Measurements from ENCODE around the gene ANTXR1.

Gene ANTXR1

GRCh38 chr2:69100220-69100723 is 87.3 kb downstream of the ANTXR1 start:
- DNase-seq, result no peak

DNA sequence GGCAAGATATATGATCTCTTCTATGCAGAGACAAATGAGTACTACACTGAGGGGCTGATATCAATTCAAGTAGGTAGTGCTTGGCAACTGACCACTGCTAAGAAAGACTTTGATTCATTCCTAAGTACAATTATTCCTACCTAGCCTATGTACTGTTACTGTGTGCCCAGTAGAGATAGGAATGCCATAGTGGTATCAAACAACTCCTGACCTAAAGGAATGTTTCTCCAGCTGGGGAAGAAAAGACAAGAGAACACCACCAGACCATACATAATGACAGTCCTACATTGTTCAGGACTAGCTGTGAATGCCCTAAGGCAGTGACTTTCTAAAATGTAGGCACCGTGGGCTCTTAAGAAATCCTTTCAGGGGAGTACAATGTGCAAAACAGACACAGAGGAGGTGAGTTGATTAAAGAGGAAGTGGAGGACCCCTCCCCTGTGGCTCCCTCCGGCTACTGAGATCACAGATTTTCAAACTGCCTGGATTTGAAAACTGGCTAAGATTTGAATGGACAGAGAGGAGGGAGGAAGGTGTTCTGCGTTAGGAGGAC is 89.1 kb downstream of the ANTXR1 start:
- no peak for DNase-seq

DNA sequence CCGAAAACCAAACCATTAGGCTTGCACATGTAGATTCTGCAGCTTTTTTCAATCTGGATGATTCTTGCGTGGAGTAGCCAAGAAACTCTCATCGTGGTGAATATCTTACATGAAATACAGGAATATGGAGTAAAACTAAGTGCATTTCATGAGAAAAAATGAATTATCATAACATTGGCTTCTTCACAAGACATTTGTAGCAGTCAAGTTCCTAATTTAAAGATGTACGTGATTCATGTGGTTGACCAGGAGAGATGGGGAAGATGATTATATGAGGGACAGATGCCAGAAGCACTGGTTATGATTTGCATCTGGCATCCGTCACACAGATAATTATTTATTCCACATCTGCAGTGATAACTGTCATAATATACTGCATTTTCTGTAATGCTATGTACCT is 90.4 kb downstream of the ANTXR1 start:
- no peak for DNase-seq

DNA sequence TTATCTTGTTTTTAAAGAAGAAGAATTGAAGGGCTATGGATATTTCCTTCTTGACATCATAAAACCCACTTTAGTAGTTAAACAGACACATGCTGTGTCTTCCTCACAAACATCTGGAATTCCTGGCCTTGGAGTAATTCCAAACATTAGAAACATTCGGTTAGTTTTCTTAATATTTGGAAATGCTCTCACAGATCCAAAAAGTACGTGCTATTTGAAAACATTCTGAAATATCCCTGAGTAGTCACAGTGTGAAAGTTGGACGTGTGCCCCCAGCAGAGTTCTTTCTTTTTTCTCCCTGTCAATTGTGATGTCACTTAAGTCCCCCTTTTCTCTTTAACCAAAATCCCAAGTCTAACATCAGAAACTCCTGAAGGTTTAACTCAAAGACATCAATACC is 91.3 kb downstream of the ANTXR1 start:
- DNase-seq, result no peak

GRCh38 chr2:69109255-69109654 is 96.3 kb downstream of the ANTXR1 start:
- no peak for DNase-seq

GRCh38 chr2:69111076-69111475 is 98.1 kb downstream of the ANTXR1 start:
- DNase-seq, result no peak

GRCh38 chr2:69113627-69114026 is 100.6 kb downstream of the ANTXR1 start:
- no peak for DNase-seq

GRCh38 chr2:69114534-69114933 is 101.6 kb downstream of the ANTXR1 start:
- no peak for DNase-seq

DNA sequence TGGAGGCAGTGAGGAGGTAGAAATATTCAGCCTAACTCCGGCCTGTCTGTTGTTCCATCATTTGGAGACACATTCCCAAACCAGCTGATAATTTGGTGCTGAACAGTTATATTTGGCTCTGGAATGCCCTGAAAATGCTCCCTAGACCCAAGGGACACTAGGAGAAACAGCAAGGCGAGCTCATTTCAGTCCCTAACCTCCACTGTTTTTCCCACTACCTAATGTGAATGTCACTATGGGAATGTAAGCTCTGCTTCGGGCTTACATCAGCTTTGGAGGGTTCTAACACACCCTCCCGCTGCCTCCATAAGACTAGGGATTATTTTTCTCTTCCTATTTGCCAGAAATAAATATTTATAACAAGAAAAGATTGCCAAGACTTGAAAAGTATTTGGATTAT is 103.5 kb downstream of the ANTXR1 start:
- no peak for DNase-seq

- no peak for DNase-seq
Measured at GRCh38 chr2:69118609-69119008, 105.6 kb downstream of the ANTXR1 start.

DNA sequence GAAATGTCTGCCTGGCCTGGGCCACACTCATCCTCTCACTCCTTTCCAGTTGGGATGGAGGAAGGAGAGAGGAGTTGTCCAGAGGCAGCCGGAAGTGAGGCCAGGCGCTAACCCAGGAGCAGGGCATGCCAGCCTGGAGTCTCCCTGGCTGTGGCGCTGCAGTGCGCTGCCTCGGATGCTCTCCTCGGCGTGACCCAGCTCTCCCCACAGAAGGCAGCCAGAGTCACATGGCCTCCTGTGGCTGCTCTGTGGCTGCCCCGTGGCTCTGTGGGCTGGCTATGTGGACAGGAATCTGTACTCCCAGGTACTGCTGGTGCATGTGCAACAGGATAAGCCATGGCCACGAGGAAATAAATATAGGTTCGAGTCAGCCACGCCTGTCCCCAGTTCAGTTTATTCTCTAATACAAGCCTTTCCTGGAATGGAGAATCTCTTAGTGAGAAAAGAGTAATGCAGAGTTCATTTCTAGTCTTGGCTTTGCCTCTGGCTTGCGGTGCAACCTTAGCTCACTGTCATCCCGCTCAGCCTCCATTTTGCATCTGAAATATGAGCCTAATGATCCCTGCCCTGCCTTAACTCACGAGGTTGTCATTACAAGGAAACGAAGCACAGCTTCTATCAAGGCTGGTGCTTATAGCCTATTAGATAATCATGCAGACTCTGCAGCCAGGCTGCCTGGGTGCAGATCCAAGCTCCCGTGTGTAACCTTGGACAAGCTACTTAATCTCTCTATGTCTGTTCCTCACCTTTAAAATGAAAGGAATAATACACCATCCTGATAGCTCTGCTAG is 106.3 kb downstream of the ANTXR1 start:
- no peak for DNase-seq

DNA sequence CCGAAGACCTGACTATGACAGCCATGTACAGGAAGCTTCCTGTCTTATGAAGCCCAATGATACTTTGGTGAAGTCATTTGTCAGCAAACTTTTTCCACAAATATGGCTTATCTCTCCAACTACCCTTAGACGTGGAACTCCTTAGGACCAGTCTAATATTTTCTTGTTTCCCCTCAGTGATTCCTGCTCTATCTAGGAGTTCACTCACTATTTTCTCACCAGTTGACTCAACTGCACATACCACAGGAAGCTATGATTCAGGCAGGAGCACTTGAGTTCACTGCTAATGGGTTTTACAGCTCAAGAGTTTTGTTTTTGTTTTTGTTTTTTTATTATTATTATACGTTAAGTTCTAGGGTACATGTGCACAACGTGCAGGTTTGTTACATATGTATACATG is 109.3 kb downstream of the ANTXR1 start:
- no peak for DNase-seq

GRCh38 chr2:69123182-69123581 is 110.2 kb downstream of the ANTXR1 start:
- DNase-seq, result no peak

GRCh38 chr2:69124343-69124742 is 111.4 kb downstream of the ANTXR1 start:
- DNase-seq, result no peak

DNA sequence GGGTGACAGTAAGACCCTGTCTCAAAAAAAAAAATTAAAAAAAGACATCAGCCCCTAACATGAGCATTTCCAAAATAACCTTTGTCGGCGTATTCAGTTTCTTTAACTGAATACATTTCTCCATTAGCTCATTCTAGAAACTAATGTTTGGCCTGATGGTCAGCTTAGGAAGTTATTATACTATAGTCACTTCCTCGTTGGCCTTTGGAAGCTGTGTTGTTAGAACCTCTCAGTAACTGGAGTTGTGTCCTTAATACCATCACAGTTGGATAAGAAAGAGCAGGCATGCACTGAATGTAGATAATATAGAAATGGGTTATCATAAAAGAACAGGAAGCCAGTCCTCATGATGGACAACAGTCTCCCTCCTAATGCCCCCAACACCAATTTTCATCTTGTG is 112.8 kb downstream of the ANTXR1 start:
- no peak for DNase-seq

- DNase-seq, result no peak
Measured at GRCh38 chr2:69126341-69126740, 113.4 kb downstream of the ANTXR1 start.

- no peak for DNase-seq
Measured at GRCh38 chr2:69131452-69131851, 118.5 kb downstream of the ANTXR1 start.

DNA sequence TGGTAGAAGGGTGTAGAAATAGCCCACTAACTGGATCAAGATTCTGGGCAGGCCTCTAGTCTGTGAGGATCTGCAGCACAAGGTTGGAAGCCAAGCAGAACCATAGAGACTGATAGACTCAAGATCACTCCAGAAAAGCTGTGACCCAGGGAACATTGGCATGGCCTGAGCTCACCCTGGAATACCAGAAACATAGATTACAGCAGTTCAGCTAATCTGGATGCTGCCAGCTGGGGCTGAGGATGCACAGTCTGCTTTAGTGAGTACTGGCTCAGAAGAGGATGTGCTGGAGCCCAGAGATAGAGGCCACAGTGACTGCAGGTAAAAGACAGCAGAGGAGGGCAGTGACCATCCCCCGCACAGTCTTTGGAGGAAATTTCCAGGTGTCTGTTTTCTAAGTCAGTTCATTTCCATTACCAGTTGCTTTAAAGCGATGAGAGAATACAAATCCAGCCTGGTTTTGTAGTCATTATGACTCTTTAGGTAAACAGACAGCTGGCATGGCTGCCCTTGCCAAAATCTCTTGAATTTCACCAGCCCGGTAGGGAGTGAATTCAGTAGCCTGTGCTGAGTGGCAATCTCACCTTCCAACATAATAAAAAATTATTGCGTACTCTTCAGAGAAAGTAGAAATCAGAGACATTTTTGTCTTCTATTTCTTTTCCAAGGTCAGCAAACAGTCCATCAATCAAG is 119.2 kb downstream of the ANTXR1 start:
- DNase-seq, result no peak

GRCh38 chr2:69132960-69133590 is 120.1 kb downstream of the ANTXR1 start:
- no peak for DNase-seq

GRCh38 chr2:69133898-69134297 is 120.9 kb downstream of the ANTXR1 start:
- no peak for DNase-seq

GRCh38 chr2:69134306-69134945 is 121.4 kb downstream of the ANTXR1 start:
- no peak for DNase-seq

DNA sequence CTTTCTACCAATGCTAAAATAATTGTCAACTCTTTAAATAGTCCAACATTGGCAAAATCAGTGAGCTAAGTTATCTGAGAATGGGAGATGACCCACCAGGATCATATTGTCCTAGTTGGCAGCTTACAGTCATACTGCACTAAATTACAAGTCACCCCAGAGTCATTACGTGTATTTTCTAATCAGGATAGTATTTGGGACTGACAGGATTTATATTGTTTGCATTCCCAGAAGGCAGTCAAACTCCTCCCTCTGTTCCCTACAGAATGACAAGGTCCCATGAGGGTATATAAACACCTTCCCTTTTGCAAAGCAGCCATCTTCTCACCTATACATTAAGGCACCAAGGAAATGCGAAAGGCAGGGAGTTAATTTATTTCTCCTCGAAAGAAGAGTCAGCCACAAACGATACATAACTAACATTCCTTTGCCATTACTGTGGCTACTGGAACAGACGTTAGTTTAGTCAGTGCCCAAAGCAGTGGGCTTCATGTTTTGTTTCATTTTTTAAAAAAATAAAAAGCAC is 125.3 kb downstream of the ANTXR1 start:
- no peak for DNase-seq
